Hindlimb muscle (tissue), 1 donor: ENCODE data around the gene RAX. TPM values are rescaled to one million over a fixed set of nuclear protein-coding genes. Genes with fewer than 3 reads are reported as not detected.
"Not testable (repeated sequence)": the region's sequence is repeated elsewhere in the genome, so short reads cannot be mapped to it uniquely, and the experiment has no call there.

ENCODE experiments used
- DNase-seq: peaks from one replicate; pipeline ENCODE4 v3.0.0-alpha.2; 2013
- polyA plus RNA-seq: library from polyadenylated mRNA; unstranded; fragments of 120-200 nt; gene quantifications from one replicate; pipeline ENCODE4 v1.2.1, GENCODE V29; 2013; ENCODE audit not compliant: insufficient read length

RAX gene
- polyA plus RNA-seq, 1 donor, result not detected

DNA sequence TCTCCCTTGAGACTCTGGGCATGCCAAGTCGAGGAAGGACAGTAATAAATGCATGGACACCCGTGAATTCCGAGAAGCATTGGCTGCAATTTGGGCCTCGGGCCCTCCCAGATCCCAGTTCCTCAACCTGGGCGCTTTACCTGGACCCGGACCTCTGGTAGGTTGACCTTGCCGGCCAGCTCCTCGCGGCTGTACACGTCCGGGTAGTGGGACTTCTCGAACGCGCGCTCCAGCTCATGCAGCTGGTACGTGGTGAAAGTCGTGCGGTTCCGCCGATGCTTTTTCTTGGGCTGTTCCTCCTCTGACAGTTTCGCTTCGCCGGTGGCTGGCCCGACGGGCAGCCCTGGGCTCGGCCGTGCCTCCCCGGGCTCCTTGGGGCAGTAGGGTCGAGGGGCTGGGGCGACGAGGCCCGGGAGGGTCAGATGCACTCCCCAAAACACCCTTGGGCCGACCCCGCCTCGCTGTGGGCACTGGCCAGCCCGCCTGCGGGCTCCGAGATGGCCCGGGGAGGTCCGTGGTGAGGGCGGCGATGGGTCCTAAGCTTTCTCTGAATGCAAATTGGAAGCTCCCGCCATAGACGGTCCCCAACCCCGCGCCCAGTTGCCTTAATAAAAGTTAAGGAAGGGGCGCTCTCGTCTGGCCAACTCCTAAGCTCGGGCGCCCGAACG, 899 bp downstream of the RAX start:
- no peak for DNase-seq

DNA sequence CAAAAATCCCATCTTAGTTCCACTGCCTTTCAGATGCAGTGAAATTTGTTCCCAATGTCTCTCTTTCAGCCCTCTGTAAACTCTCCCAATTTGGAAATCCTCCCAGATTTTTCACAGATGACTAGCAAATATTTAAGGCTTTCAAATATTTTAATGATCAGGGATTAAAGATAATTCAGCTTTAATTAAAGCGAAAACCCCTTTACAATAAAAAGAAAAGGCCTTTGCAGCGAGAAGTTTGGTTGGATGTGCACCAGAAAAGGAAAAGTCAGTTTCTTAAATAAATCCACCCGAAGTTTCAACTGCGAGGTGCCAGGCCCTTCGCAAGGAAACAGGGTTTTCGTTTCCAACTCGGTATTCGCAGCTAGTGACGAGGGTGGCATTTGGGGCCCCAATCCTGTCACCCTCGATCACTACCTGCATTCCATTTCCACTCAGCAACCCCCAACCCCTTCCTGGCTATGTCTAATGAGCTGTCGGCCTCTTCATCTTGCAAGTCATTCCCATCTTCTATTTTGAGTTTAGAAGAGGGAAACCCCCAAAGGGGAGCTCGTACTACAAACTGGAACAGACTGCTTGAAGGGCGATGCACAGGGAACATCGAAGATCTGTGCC, 1.5 kb downstream of the RAX start:
- DNase-seq, result no peak

DNA sequence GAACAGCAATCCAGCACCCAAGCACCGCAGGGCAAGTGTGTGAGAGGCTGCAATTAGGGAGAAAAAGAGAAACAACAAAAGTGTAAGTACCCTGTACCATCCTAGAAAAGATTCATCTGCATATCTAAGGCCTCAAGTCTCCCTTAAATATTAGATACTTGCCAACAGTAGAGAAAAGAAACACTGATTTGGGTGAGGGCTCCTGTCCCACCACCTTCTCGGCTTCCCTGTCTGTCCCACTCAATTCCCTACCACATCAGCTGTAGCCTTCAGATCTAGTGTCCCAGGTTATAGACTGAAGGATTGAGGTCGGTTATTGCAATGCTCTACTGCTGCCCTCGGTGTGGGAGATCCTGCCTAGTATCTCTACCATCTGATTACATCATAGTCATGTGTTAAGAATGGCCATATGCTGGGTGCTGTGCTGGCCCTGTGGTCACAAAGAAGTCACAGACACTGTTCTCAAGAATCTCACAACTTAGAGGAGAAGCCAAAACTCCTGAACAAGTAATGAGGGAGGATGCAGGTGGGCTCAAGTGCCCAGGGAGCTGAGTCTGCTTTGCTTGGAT, 2.5 kb downstream of the RAX start:
- DNase-seq, result no peak

DNA sequence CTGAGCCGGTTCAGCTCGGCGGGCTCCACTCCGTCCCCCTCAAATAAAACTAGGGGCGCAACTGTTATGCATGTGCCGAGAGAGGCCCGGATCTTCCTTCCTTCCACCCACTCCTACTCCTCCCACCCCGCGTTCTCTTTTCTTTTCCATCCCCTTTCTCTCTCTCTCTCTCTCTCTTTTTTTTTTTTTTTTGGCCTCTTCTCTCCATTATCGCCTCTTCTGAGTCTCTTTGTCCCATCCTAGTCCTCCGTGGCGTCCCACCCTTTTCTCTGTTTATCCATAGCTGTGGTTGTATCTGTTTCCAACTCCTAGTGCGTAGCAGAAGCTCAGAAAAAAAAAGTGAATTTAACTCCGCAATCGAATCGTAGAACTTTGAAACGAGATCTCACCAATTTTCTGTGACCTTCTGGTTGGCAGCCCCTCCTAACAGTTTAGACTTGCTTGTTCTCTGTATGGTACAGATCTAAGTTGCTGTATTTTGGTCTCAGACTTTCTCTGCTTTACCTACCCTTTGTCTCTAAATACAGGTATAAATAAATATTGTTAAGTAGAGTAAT, 3.6 kb downstream of the RAX start:
- no peak for DNase-seq

DNA sequence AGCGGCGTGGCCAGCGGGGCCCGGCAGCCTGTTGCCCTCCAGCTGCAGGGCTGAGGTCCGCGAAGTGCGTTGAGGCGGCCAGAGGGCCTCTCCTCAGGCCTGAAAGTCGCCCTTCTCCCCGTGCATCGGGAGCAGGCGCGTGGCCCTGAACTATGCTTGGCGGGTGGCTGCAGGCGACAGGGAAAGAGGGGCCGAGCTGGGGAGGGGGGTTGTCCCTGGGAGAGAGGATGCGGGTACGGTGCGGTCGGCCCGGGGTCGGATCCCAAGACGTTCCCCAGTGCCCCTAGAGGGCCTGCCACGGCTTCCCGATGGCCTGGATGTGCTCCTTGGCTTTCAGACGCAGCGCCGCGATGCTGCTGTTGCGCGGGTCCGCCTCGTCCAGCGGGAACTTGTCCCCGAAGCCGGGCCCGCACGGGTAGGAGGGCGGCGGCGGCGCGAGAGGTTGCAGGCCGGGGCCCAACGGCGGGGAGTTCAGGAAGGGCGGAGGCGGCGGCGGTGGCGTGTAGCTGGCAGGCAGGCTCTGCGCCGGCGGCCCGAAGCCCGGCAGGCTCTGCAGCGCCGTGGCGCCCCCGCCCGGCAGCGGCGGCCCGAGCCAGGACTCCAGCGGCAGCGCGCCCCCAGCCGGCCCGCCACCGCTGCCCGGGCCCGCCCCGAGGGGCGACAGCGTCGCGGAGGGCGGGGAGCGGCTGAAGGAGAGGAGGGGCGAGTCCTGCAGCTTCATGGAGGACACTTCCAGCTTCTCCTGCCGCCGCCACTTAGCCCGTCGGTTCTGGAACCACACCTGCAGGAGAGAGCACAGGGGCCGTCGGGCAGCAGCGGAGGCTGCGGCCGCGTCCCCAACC, 4.3 kb downstream of the RAX start:
- no peak for DNase-seq

DNA sequence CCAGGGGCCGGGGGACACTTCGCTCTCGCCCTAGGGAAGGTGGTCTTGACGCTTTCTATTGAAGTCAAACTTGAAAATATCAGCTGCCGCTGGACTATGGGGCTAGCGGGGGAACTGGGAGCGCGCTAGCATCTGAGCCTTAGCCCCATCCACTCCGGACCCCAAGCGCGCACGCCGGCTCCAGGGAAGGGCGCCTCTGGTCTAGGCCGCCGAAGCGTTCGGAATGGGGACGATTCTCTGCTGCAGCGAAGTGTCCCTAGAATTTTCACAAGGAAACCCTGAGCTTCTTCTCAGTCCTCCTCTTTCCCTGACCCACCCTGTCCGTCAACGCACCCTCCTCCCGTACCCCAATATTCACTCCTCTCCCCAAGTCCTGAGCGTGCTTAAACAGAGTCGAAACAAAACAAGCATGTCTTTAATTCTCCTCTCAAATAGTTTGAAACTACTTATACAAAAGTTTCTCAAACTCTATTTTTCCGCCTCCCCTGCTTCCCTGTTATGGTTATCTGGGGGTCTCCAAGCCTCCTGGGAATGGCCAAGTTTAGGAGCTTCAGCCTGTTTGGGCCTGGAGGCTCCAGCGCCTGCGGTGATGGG, 5.0 kb downstream of the RAX start:
- DNase-seq, result no peak

DNA sequence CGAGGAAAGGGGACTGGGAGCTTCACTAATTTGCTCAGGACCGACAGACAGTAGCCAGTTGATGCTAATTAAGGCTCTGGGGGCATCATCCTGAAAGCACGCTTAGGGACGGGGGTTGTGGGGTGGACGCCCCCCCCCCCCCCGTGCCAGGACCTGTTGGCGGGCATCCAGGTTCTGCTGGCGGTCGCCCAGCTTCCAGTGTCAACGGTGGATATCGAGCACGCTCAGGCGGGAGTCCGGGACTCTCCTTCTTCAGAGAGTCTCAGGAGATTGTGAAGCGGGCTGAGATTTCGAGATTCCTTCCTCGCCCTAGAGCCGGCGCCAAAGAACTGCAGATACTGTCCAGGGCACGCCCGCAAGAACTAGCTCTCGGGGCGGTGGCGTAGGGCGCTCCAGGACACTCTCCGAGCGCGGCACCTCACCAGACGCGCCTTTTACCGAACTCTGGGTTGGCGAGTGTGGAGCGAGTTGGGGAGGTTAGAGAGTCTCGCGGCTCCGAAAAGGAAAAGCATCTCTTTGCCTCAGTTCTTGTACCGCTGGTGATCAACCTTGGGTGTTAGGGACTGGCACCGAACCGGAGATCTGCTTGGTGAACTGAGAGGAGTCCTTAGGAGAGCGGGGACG, 5.6 kb downstream of the RAX start:
- no peak for DNase-seq

DNA sequence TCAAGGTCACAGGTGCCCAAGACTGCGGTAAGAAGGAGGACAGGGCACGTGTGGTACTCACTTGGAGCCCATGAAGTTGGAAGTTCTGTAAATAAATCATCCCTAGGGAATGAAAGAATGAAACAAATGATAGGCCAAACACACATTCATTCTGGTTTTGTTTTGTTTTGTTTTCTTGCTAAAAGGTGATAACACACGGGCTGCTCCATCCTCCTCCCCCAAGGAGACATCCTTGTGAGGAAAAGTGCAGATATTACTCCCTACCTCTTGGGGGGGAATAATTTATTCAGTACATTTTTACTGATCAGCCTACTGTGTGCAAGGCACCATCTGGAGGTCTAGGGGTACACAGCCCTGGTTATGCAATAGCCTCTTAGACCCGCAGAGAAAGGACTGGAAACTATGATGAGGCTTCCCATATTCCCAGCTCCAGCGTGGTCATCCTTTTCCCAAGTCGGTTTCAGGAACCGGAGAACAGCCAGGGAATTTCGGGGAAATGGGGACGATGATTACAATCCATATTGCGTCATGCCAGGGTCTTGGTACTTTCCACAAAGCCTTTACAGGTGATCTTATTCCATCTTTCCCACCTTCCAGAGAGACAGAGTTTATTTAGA, 6.3 kb downstream of the RAX start:
- no peak for DNase-seq

DNA sequence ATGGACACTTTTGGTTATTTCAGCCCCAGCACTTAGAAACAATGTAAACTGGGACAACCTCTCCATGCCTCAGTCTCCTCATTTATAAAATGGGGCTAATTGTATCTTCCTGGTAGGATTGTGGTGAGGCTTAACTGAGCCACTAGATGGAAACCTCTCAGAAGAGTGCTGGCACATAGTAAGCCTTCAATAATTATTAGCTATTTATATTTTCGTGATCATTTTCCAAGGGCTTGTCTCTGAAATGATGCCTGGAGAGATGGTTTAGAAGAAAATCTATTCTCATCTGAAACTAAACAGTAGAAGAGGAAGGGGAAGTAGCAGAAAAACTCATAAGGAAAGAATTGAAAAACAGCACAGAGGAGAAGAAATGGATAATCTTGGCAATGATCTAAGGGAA, 6.8 kb downstream of the RAX start:
- DNase-seq, result no peak

DNA sequence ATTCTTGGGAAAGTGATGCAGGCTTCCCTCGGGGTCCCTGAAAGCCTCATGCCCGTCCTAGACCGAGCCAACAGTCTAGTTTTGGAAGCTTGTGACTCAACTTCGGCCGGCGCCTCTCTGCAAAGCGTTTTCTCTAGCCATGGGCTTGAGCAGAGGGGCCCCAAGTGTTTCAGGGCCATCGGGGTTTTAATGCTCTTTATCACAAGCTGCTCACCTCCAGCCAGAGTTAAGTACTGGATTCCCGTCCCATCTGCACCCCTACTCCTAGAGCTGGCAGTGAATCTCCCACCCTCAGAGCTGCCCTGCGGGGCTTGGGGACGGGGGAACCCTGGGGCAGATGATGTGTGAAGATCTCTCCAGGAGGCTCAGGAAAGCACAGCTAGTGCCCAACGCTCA, 7.3 kb downstream of the RAX start:
- no peak for DNase-seq

DNA sequence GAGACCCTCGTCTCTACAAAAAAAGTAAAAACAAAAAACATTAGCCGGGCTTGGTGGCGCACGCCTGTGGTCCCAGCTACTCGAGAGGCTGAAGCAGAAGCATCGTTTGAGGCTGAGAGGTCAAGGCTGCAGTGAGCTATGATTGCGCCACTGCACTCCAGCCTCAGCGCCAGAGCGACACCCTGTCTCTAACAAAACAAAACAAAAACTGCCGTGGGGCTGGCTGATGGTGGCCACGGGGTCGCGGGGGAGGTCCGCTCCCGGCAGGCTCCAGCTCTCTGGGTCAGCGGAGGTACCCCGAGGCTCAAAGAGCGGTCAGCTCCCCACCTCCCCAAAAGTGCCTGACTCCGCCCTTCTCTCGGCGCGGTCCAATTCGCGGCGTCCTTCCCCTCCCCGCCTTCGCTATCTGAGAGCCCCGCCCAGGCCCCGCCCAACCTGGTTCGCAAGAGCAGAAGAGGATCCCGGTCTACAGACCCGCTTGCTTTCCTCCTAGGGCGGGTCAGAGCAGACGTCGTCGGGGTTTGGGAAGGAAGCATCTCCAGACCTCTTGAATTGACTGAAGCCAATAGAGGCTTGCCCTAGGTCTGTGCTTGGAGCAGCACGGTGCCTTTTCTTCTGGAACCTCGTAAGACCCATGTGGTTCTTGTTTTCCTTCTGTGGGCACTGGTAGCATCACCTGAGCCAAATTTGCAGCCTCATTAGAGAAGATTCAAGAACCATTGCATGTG, 7.8 kb downstream of the RAX start:
- DNase-seq, result no peak

DNA sequence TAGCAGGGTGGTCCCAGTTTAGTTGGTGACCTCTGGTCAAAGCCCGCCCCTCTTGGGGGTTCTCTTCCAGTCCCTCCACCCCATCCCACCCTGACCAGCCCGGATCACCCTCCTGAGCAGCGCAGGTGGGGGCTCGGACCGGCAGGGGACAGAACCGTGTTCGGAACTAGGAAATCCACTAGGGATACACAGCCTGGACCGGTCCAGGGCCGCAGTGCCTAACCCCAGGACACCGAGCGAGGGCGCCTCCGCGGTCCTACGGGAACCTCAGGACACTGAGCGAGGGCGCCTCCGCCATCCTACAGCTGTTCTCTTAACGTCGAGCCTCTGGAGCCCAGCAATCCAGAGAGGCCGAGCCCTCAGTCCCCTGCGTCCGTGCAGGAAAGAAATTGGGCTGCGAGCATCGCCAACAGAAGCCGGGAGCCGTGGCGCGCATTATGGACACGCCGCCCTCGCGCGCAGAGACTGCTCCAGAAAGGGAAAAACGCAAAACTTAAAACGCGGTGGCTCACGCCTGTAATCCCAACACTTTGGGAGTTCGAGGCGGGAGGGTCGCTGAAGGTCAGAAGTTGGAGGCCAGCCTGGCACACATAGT, 8.5 kb downstream of the RAX start:
- DNase-seq, result no peak

DNA sequence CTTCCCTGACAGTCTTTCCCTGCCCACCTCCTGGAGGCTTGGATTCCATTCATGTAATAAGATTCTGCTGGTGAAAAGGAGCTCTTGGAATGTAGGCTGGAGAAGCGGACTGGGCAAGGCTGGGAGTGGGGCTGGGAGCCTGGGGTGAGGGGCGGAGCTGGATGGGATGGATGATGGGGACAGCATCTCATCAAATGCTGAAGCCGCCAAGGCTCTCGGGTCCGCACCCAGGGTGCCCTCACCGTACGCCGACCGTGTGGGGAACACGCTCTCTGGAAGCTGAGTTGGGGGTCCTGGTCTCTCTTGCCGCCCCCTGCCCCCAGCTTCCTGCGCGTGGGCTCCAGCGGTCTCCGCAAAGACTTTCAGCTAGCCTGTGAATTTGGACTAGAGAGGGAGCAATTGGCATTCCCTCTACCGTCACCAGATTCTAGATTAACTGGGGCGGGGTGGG, 9.1 kb downstream of the RAX start:
- no peak for DNase-seq

DNA sequence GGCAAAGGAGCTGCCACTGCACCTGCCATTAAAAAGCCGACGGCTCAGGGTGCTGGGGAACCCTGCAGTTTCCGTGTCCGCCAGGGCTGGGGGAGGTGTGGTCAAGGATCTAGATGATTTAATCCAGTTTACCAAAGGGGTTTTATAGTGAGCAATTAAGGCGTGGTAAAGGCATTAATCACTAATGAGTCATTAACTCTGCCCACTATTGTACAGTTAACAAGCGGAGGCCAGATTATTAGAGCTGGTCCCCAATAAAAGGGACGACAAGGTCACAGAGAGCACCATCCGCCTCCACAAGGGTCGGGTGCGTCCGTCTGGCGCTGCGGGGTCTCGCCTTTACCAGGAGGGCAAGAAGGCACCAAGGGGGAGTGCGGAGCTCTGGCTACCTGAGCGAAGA, 9.6 kb downstream of the RAX start:
- DNase-seq, result no peak

DNA sequence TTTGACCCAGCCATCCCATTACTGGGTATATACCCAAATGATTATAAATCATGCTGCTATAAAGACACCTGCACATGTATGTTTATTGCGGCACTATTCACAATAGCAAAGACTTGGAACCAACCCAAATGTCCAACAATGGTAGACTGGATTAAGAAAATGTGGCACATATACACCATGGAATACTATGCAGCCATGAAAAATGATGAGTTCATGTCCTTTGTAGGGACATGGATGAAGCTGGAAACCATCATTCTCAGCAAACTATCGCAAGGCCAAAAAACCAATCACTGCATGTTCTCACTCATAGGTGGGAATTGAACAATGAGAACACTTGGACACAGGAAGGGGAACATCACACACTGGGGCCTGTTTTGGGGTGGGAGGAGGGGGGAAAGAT, 11.0 kb downstream of the RAX start:
- not testable (repeated sequence) for DNase-seq

DNA sequence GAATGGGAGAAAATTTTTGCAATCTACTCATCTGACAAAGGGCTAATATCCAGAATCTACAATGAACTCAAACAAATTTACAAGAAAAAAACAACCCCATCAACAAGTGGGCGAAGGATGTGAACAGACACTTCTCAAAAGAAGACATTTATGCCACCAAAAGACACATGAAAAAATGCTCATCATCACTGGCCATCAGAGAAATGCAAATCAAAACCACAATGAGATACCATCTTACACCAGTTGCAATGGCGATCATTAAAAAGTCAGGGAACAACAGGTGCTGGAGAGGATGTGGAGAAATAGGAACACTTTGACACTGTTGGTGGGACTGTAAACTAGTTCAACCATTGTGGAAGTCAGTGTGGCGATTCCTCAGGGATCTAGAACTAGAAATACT, 11.4 kb downstream of the RAX start:
- DNase-seq, result not testable (repeated sequence)

DNA sequence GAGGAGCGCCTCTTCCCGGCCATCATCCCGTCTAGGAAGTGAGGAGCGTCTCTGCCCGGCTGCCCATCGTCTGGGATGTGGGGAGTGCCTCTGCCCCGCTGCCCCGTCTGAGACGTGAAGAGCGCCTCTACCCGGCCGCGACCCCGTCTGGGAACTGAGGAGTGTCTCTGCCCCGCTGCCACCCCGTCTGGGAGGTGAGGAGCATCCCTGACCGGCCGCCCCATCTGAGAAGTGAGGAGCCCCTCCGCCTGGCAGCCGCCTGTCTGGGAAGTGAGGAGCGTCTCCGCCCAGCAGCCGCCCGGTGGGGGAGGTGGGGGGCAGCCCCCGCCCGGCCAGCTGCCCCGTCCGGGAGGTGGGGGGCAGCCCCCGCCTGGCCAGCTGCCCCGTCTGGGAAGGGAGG, 17.8 kb downstream of the RAX start:
- not testable (repeated sequence) for DNase-seq

DNA sequence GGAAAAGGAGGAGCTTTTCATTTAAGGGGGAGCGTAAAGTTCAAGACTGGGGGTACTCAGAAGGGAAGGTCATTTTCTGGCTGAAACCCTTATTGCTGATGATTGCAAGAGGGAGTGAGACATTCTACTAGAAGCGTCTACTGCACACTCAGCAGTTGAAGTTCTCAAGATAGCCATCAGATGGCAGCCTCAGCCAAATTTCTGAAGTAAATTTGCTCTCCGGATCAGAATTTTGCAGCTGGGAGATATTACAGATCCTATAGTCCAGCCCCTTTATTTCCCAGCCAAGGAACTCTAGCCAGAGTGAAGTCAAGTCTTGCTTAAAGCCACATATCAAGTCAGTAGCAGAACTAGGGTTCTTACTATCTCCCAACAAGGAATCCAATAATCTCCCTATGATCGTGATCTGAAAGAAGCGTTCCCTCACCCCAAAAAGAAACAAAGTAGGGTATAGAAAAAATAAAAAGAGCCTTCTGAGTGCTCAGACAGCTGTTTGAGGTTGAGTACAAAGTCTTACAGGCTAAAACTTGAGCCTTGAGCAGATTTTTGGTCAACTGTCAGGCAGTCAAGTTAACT, 24.0 kb downstream of the RAX start:
- peak; percentile 89 for DNase-seq

DNA sequence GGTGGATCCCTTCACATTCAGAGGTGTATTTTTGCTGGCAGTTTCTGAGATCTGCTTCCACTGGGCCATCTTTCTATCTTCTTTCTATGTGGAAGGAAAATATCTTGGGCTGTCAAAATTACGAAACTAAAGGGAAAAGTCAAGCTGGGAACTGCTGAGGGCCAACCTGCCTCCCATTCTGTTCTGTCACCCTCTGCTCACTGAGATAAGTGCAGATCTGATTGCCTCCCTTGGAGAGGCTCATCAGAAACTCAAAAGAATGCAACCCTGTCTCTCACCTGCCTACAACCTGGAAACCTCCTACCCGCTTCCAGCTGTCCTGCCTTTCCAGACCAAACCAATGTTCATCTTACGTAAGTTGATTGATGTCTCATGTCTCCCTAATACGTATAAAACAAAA, 26.5 kb downstream of the RAX start:
- no peak for DNase-seq

DNA sequence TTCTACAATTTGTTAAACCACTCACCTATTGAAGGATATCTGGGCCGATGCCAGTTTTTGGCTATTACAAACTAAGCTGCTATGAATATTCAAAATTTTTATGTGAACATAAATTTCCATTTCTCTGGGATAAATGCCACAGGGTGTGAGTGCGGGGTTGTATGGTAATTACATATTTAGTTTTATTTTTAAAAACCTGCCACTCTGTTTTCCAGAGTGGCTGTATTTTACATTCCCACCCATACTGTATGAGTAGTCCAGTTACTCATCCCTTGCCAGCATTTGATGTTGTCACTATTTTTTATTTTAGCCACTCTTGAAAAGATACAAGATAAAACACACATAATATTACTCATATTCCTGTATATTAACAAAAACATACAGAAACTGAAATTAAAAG, 30.3 kb downstream of the RAX start:
- no peak for DNase-seq
